Skin epidermis (tissue), 12 donors: ENCODE data around the gene PYCR2.
A peak's percentile ranks its signal among the peaks of the same experiment; 100 is the strongest.

ENCODE experiments used
- H3K27ac ChIP-seq, 21 experiments: fragments of 200-600 bp; sonication (generic) in 11 of 21; one replicate each; pipeline ENCODE4 v1.5.0; 2020; ENCODE audit warnings: mild to moderate bottlenecking in 3 of 21, inconsistent platforms in 2 of 21, moderate library complexity in 2 of 21
- H3K4me3 ChIP-seq, 7 experiments: fragments of 200-600 bp; sonication (generic) in 2 of 7; one replicate each; pipeline ENCODE4 v1.5.0; 2020; ENCODE audit warnings: inconsistent platforms in 2 of 7, mild to moderate bottlenecking in 2 of 7, moderate library complexity in 1 of 7

Gene PYCR2

GRCh38 chr1:225926551-225927113, 2.6 kb upstream of the PYCR2 start:
- Histone ChIP-seq H3K4me3 (no peak overlapping the region), H3K27ac (no peak overlapping the region)

DNA sequence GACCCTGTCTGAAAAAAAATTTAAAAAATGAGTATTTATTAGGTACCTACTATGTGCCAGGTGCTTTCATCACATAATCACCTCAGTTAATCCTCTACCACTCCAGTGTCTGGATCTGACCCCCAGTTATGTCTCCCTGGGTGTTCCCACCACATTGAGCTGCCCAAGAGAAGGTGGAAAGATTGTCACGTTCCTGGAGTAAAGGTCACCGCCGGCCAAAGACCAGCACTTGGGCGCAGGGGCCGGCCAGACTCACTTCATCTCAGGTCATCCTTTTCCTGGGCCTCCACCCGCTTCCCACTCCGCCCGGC, 714 bp downstream of the PYCR2 start:
- peak overlapping the region; percentile 27 to 98 (median 93) for H3K27ac ChIP-seq
- H3K4me3 ChIP-seq = peak overlapping the region; percentile 57 to 98 (median 78)

GRCh38 chr1:225921734-225922709, 2.0 kb downstream of the PYCR2 start:
- peak overlapping the region in 9 of 21 experiments; percentile 2 to 98 (median 30) for H3K27ac ChIP-seq

DNA sequence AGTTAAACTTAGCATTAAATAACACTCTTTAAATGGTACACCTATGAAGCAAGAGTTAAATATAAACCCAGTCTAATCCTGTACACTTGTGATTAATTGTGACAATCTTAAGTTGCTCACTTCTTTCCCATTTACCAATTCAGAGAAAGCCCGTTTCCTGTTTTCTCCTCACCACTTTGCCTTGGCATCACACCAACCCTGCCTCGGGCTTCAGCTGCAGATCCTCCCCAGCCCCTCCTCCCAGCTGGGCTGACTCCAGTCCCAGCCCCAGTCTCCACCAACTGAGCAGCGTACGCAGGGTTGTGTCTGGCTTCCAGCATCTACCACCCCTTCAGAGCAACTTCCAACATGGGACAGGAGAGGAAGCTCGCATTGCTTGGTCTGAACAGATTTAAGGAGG, 4.1 kb downstream of the PYCR2 start:
- Histone ChIP-seq H3K4me3 (no peak overlapping the region), H3K27ac (peak overlapping the region in 3 of 21 experiments; percentile 37 to 74 (median 69))

More at GRCh38 chr1:225921734-225922709, 2.0 kb downstream of the PYCR2 start:
- H3K4me3 ChIP-seq = no peak overlapping the region

GRCh38 chr1:225918280-225918679, 5.8 kb downstream of the PYCR2 start:
- Histone ChIP-seq H3K27ac (no peak overlapping the region), H3K4me3 (no peak overlapping the region)

GRCh38 chr1:225917536-225917935, 6.5 kb downstream of the PYCR2 start:
- Histone ChIP-seq H3K27ac (no peak overlapping the region), H3K4me3 (no peak overlapping the region)

- no peak overlapping the region for H3K27ac ChIP-seq
Measured at GRCh38 chr1:225917101-225917500, 6.9 kb downstream of the PYCR2 start.

GRCh38 chr1:225915538-225915991, 8.5 kb downstream of the PYCR2 start:
- no peak overlapping the region for H3K4me3 ChIP-seq
- peak overlapping the region in 1 of 21 experiments; percentile 3 for H3K27ac ChIP-seq

More at GRCh38 chr1:225917101-225917500, 6.9 kb downstream of the PYCR2 start:
- no peak overlapping the region for H3K4me3 ChIP-seq

GRCh38 chr1:225914947-225915346, 9.1 kb downstream of the PYCR2 start:
- H3K27ac ChIP-seq = no peak overlapping the region
- no peak overlapping the region for H3K4me3 ChIP-seq

- H3K4me3 ChIP-seq = no peak overlapping the region
Measured at GRCh38 chr1:225914391-225914790, 9.7 kb downstream of the PYCR2 start.

DNA sequence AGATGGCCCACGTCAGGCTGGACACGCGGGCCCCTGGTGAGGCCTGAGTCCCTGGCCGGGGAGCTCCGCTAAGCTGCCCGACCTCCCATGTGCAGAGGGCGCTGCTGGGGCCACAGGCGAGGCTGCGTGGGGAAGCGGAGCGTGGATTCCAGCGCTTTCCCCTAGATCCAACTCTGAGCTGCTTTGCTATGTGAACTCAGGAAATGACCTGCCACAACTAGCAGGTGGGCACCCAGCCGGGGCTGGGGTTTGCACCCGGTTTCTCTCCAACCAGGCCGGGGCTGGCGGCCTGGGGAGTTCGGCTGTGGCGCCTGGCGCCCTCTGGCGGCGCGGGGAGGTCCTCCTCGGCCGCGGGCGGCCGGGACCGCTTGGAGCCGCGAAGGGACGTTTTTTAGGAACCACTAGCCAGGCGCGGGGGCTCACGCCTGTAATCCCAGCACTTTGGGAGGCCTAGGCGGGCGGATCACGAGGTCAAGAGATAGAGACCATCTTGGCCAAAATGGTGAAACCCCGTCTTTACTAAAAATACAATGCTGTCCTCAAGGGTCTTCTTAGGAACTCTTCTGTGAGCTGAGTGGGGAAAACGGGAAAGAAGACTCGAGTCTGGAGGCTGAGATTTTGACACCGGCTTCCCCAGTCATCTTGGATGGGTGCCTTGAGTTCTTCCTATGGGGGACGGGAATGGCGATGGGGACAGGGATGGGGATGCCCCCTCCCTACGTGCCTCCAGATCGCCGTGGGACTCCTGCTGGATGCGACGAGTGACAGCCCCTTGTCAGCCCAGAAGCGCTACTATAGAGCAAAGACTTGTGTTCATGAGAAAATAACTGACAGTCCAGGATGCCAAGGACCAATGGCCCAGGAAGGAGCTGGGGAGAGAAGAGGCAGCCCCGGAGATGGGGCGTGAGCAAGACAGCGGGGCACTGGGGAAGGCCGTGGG, 12.6 kb downstream of the PYCR2 start:
- H3K27ac ChIP-seq = no peak overlapping the region
- H3K4me3 ChIP-seq = no peak overlapping the region

More at GRCh38 chr1:225914391-225914790, 9.7 kb downstream of the PYCR2 start:
- no peak overlapping the region for H3K27ac ChIP-seq

GRCh38 chr1:225909477-225909876, 14.6 kb downstream of the PYCR2 start:
- no peak overlapping the region for H3K27ac ChIP-seq

GRCh38 chr1:225908773-225909172, 15.3 kb downstream of the PYCR2 start:
- Histone ChIP-seq H3K27ac (no peak overlapping the region), H3K4me3 (no peak overlapping the region)

More at GRCh38 chr1:225909477-225909876, 14.6 kb downstream of the PYCR2 start:
- no peak overlapping the region for H3K4me3 ChIP-seq

DNA sequence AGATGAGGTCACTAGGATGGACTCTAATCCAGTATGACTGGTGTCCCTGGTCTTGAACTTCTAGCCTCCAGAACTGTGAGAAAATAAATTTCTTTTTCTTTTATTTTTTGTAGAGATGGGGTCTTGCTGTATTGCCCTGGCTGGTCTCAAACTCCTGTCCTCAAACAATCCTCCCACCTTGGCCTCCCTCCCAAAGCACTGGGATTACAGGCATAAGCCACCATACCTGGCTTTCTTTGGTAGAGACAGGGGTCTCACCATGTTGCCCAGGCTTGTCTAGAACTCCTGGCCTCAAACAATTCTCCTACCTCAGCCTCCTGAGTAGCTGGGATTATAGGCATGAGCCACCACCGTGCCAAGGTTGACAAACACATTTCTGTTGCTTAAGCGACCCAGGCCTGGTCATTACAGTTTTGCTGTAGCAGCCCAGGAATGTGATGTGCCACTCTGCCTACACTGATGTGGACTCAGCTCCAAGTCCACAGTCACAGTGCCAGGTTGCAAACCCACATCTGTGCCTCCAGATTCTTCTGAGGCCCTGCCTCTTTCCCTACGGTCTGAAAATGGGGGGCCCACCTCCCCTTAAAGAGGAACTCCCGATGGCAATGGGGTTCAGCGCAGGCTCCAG, 15.9 kb downstream of the PYCR2 start:
- H3K27ac ChIP-seq = no peak overlapping the region

DNA sequence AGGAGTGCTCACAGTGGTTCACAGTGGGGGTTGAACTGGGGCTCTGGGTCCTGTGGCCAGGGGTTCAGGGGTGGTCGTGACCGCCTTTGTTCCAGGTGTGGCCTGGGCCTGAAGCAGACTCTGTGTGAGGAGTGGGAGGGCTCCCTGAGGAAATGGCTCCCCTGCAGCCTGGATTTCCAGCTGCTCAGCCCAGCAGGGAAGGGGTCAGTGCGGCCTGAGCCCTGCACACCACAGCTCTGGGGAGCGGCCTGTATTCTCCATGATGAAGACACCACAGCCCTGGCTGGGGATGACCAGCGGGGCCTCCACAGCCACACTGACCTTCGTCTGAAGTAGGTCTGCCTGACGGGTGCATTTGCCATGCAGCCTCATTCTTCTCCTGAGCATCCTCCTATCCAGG, 16.7 kb downstream of the PYCR2 start:
- no peak overlapping the region for H3K4me3 ChIP-seq
- no peak overlapping the region for H3K27ac ChIP-seq

More for the DNA sequence above, 15.9 kb downstream of the PYCR2 start:
- H3K4me3 ChIP-seq = no peak overlapping the region

- H3K4me3 ChIP-seq = no peak overlapping the region
- no peak overlapping the region for H3K27ac ChIP-seq
Measured at GRCh38 chr1:225906467-225906866, 17.6 kb downstream of the PYCR2 start.

GRCh38 chr1:225903623-225904022, 20.4 kb downstream of the PYCR2 start:
- no peak overlapping the region for H3K4me3 ChIP-seq
- H3K27ac ChIP-seq = no peak overlapping the region

DNA sequence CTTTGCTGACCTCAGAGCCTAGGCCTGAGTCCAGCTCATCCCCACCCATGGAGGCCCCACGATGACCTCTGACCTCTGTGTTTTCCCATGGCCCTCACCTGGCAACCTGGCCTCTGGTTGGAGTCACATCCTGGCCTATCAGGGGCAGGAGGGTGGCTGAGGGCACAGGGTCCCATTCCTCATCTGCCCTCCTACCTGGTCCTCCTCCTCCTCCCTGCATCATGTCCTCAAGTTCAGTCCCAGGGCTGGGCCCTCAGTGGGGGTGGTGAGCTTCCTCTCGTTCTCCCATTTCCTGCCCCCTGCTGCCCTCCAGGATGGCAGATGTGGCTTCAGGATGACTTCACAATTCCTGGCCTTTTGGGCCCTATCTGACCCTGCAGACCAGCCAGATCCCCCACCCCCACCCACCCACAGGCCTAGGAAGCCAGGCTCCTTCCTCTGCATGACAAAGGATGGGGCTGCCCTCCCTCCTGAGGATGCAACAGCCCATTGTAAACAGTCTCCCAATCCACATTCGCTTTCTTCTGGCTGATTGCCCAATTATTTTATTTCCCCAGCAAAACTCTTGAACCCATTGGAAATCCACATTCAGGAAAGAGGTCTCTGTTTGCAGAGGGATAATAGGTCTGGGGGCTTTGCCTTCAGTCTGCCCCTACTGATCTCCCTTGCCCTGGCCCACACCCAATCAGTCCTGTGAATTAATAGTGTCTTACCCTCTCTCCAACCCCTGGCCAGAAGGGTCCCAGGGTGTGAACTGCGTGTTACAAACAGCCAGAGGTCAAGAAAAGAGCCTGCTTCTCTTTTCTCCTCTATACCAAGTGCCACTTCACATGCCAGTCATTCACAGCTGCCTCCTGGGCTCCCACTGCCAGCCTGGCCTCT, 24.8 kb downstream of the PYCR2 start:
- Histone ChIP-seq H3K27ac (peak overlapping the region in 1 of 21 experiments; percentile 22), H3K4me3 (no peak overlapping the region)
